HG02870 (cell line): ENCODE measurements around the gene HDAC9.

Source experiments
- ATAC-seq: cut with Tn5 transposase; IDR thresholded peaks from one replicate; pipeline ENCODE4 v1.9.1; 2021; ENCODE audit warnings: mild to moderate bottlenecking, moderate library complexity; ENCODE audit not compliant: unreplicated experiment

HDAC9 gene

GRCh38 chr7:18770822-18771221 lies 275.3 kb downstream of the HDAC9 start:
- ATAC-seq, result no peak

GRCh38 chr7:18771834-18772566 lies 276.5 kb downstream of the HDAC9 start:
- no peak for ATAC-seq

GRCh38 chr7:18772567-18772965 lies 277.0 kb downstream of the HDAC9 start:
- ATAC-seq, result no peak

- ATAC-seq, result no peak
Observed at GRCh38 chr7:18777314-18777713, 281.8 kb downstream of the HDAC9 start.

- ATAC-seq, result no peak
Observed at GRCh38 chr7:18778594-18778993, 283.0 kb downstream of the HDAC9 start.

GRCh38 chr7:18780266-18780665 lies 284.7 kb downstream of the HDAC9 start:
- no peak for ATAC-seq

- ATAC-seq, result no peak
Observed at GRCh38 chr7:18780938-18781337, 285.4 kb downstream of the HDAC9 start.

GRCh38 chr7:18786196-18786727 lies 290.7 kb downstream of the HDAC9 start:
- no peak for ATAC-seq

- ATAC-seq, result no peak
Observed at GRCh38 chr7:18786796-18787195, 291.2 kb downstream of the HDAC9 start.

- no peak for ATAC-seq
Observed at GRCh38 chr7:18788026-18788425, 292.5 kb downstream of the HDAC9 start.

GRCh38 chr7:18792871-18793595 lies 297.5 kb downstream of the HDAC9 start:
- ATAC-seq, result no peak

- ATAC-seq, result no peak
Observed at GRCh38 chr7:18796216-18796615, 300.7 kb downstream of the HDAC9 start.

- no peak for ATAC-seq
Observed at GRCh38 chr7:18798088-18798906, 302.7 kb downstream of the HDAC9 start.

- no peak for ATAC-seq
Observed at GRCh38 chr7:18799899-18800298, 304.4 kb downstream of the HDAC9 start.

GRCh38 chr7:18803923-18804322 lies 308.4 kb downstream of the HDAC9 start:
- ATAC-seq, result no peak

GRCh38 chr7:18806177-18806576 lies 310.6 kb downstream of the HDAC9 start:
- no peak for ATAC-seq

GRCh38 chr7:18808026-18808425 lies 312.5 kb downstream of the HDAC9 start:
- ATAC-seq, result no peak

GRCh38 chr7:18815261-18815960 lies 319.9 kb downstream of the HDAC9 start:
- ATAC-seq, result no peak

- ATAC-seq, result no peak
Observed at GRCh38 chr7:18820981-18821380, 325.4 kb downstream of the HDAC9 start.

- no peak for ATAC-seq
Observed at GRCh38 chr7:18821554-18821953, 326.0 kb downstream of the HDAC9 start.

- no peak for ATAC-seq
Observed at GRCh38 chr7:18824157-18824556, 328.6 kb downstream of the HDAC9 start.
